ENCODE measurements around the gene KIF20A. TPM values are rescaled to one million over a fixed set of nuclear protein-coding genes. Genes with fewer than 3 reads are reported as not detected.

KIF20A gene
- total RNA-seq, 4 donors from 2014 or later, result 0.50 to 1.1 TPM; not detected in 2

DNA sequence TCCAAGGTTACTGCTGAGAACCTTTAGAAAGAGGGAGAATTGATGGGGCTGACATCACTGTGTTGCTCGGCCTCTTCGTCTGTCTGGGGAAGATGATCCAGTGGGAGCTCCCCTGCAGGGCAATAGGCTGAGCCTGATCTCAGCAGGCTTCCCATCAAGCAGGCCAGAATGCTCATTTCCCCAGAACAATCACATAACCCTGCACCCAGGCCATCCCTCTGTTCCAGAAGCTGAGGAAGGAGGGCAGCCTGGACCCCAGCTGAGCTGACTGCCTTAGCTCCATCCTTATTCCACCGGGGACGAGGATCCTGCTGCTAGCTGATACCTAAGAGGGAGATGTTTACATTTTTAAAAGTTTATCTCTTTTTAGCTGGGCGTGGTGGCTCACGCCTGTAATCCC, 45.8 kb downstream of the KIF20A start:
- H3K9me3 ChIP-seq, result peaks cover 0 to 11% (median 2%) of the 10 kb centered on the region in 4 donors
- H3K27ac ChIP-seq (replicated peaks in 1 of 4), result no peak overlapping the region
- DNase-seq (ENCODE audit: extremely low spot score), result no peak
- H3K36me3 ChIP-seq, result no peaks in the 10 kb centered on the region
- intact Hi-C loops (cut with DNase I), result no loop called here
- TF ChIP-seq, protein P1, sequence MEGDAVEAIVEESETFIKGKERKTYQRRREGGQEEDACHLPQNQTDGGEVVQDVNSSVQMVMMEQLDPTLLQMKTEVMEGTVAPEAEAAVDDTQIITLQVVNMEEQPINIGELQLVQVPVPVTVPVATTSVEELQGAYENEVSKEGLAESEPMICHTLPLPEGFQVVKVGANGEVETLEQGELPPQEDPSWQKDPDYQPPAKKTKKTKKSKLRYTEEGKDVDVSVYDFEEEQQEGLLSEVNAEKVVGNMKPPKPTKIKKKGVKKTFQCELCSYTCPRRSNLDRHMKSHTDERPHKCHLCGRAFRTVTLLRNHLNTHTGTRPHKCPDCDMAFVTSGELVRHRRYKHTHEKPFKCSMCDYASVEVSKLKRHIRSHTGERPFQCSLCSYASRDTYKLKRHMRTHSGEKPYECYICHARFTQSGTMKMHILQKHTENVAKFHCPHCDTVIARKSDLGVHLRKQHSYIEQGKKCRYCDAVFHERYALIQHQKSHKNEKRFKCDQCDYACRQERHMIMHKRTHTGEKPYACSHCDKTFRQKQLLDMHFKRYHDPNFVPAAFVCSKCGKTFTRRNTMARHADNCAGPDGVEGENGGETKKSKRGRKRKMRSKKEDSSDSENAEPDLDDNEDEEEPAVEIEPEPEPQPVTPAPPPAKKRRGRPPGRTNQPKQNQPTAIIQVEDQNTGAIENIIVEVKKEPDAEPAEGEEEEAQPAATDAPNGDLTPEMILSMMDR (IDR thresholded peaks at IDR 0.05), result no peak
- TF ChIP-seq POLR2A (IDR thresholded peaks at IDR 0.05; ENCODE audit: low read depth), result no peak
- no peak overlapping the region for H3K4me3 ChIP-seq
- 86% methylated on average over 6 of the region's 6 CpGs for WGBS
- H3K27me3 ChIP-seq, result no peaks in the 10 kb centered on the region
- H3K4me1 ChIP-seq, result peaks cover 5 to 10% (median 8%) of the 10 kb centered on the region in 4 donors

DNA sequence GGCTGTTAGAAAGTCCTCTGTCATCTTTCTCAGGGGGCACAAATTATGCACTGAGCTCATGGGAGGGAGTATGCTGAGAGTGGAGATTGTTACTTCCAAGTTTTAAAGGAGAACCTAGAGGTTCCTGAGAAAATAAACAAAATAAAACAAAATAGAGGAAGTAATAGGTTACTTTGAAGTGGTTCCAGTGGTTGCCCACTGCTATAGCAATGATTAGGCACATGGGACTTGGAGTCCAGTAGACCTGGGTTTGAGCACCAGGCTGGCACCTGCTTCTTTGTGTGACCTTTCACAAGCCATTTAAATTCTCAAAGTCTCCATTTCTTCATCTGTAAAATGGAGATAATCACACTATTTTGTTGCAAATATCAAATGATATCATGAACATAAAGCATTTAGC, 48.0 kb downstream of the KIF20A start:
- TF ChIP-seq POLR2AphosphoS5 (IDR thresholded peaks at IDR 0.05) (no peak), EP300 (IDR thresholded peaks at IDR 0.05) (no peak), POLR2A (IDR thresholded peaks at IDR 0.05; ENCODE audit: low read depth) (no peak)
- TF ChIP-seq, protein P1 (IDR thresholded peaks at IDR 0.05), result no peak

DNA sequence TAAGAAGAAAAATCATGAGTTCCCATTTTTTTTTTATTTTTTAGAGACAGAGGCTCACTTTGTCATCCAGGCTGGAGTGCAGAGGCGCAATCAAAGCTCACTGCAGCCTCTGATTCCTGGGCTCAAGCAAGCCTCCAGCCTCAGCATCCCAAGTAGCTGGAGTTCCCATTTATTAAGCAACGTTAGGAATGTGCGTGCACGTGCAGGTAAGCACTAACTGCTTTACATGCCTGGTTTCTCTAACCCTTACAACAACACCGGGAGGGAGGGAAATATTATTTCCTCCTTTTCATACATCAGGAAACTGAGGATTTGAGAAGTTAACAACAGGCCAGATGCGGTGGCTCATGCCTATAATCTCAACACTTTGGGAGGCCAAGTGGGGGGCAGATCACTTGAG, 50.5 kb downstream of the KIF20A start:
- DNase-seq (ENCODE audit: extremely low spot score), result no peak
- 74% methylated on average over 6 of the region's 6 CpGs for WGBS
- intact Hi-C loops (cut with DNase I), result no loop called here
- Histone ChIP-seq H3K9me3 (peaks cover 0 to 11% (median 2%) of the 10 kb centered on the region in 4 donors), H3K27me3 (no peaks in the 10 kb centered on the region), H3K4me1 (peaks cover 8 to 15% (median 9%) of the 10 kb centered on the region in 4 donors), H3K27ac (replicated peaks in 1 of 4) (no peak overlapping the region), H3K36me3 (no peaks in the 10 kb centered on the region), H3K4me3 (no peak overlapping the region)
- no peak for TF ChIP-seq POLR2A (IDR thresholded peaks at IDR 0.05; ENCODE audit: low read depth)
- TF ChIP-seq EP300 (IDR thresholded peaks at IDR 0.05), result no peak
- no peak for TF ChIP-seq POLR2AphosphoS5 (IDR thresholded peaks at IDR 0.05)
- TF ChIP-seq, protein P1 (IDR thresholded peaks at IDR 0.05), result no peak

More for the DNA sequence above, 48.0 kb downstream of the KIF20A start:
- Histone ChIP-seq H3K27ac (replicated peaks in 1 of 4) (no peak overlapping the region), H3K4me1 (peaks cover 12 to 25% (median 17%) of the 10 kb centered on the region in 4 donors), H3K27me3 (no peaks in the 10 kb centered on the region), H3K36me3 (no peaks in the 10 kb centered on the region), H3K4me3 (no peak overlapping the region), H3K9me3 (peaks cover 0 to 11% (median 2%) of the 10 kb centered on the region in 4 donors)
- intact Hi-C loops (cut with DNase I), result no loop called here
- no peak for DNase-seq (ENCODE audit: extremely low spot score)

DNA sequence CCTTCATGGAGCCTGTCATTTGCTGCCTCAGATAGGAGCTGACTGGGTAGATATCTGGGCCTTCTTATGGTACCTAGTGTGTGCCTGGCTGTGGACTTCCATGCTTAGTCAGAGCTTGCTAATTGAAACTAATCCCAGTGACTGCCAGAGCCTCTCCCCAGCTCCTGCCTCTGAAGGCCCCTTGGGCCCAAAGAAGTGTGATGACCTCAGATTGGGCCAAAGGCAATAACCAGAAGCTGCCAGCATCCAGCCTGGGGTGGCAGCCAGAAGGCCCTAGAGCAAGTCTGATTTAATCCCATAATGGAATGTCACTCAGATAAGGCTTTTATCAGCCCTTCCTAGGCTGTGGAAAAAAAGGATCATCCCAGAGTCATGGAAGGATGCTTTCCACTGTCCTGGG, 51.3 kb downstream of the KIF20A start:
- Histone ChIP-seq H3K27ac (replicated peaks in 1 of 4) (no peak overlapping the region), H3K27me3 (no peaks in the 10 kb centered on the region), H3K4me1 (peaks cover 8 to 15% (median 9%) of the 10 kb centered on the region in 4 donors), H3K4me3 (no peak overlapping the region), H3K36me3 (no peaks in the 10 kb centered on the region), H3K9me3 (peaks cover 0 to 11% (median 2%) of the 10 kb centered on the region in 4 donors)
- intact Hi-C loops (cut with DNase I), result no loop called here
- DNase-seq (ENCODE audit: extremely low spot score), result no peak
- no peak for TF ChIP-seq POLR2A (IDR thresholded peaks at IDR 0.05; ENCODE audit: low read depth)
- TF ChIP-seq, protein P1 (IDR thresholded peaks at IDR 0.05), result no peak
- no peak for TF ChIP-seq EP300 (IDR thresholded peaks at IDR 0.05)
- no peak for TF ChIP-seq POLR2AphosphoS5 (IDR thresholded peaks at IDR 0.05)

DNA sequence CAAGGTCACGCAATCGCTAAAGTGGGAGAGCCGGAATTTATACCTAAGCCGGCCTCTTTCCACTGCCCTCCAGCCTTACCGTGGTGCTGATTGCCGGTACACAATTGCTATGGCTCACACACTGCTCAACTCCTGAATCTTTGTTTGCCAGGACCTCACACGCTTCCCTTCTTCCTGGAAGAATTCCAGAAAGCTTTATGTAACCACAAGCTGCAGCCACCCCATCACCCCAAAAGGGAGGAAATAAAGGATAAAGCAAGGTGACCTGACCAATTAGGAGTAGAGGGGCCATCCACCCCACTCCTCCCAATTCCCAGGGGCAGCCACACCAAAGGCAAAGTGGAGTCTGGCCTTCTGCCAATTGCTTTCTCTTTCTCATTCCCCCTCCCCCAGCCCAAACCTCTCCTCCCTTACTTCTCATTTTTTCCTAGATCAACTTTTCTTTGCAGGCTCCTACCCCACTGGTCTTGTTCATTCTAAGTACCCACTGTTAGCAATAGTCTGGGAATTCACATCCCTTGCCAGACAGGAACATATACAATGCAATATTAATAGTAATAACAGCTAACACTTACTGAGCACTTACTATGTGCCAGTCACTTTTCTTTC, 52.2 kb downstream of the KIF20A start:
- Histone ChIP-seq H3K27ac (replicated peaks in 1 of 4) (no peak overlapping the region), H3K9me3 (peaks cover 0 to 10% (median 1%) of the 10 kb centered on the region in 4 donors), H3K4me3 (no peak overlapping the region), H3K4me1 (peaks cover 8 to 15% (median 9%) of the 10 kb centered on the region in 4 donors), H3K36me3 (no peaks in the 10 kb centered on the region), H3K27me3 (no peaks in the 10 kb centered on the region)
- no peak for DNase-seq (ENCODE audit: extremely low spot score)
- 51% methylated on average over 7 of the region's 7 CpGs for WGBS
- TF ChIP-seq POLR2AphosphoS5 (IDR thresholded peaks at IDR 0.05) (no peak), POLR2A (IDR thresholded peaks at IDR 0.05; ENCODE audit: low read depth) (no peak), EP300 (IDR thresholded peaks at IDR 0.05) (no peak)
- TF ChIP-seq, protein P1 (IDR thresholded peaks at IDR 0.05), result no peak
- intact Hi-C loops (cut with DNase I), result no loop called here
